Thyroid gland (tissue), 4 donors: ENCODE measurements around the gene PAFAH1B2.

Source experiments
- CTCF ChIP-seq, 6 experiments: fragments of 200-600 bp in 3 of 6; fragments of 450-650 bp in 3 of 6; sonication (generic) in 3 of 6; IDR thresholded peaks; one replicate each; pipeline ENCODE4 v1.5.1; 2016 to 2019; ENCODE audit warnings: antibody characterized with exemption in 6 of 6, mild to moderate bottlenecking in 2 of 6, inconsistent platforms in 1 of 6, moderate library complexity in 1 of 6
- POLR2A ChIP-seq, 2 donors: fragments of 450-650 bp; IDR thresholded peaks; one replicate each; pipeline ENCODE4 v1.6.1; 2017; ENCODE audit warnings: antibody characterized with exemption in 2 of 2, mild to moderate bottlenecking in 2 of 2, moderate library complexity in 1 of 2

GRCh38 chr11:117187007-117187406, 42.9 kb downstream of the PAFAH1B2 start:
- TF ChIP-seq POLR2A (IDR thresholded peaks at IDR 0.05) (no peak), CTCF (IDR thresholded peaks at IDR 0.05) (no peak)
